IPS DF 4.7 (cell line): ENCODE results near the gene PGA4.
"Not testable (repeated sequence)": the region's sequence is repeated elsewhere in the genome, so short reads cannot be mapped to it uniquely, and the experiment has no call there.

Source experiments
- DNase-seq: peaks from one replicate; pipeline ENCODE4 v3.0.0-alpha.2; 2013; ENCODE audit warnings: low spot score; ENCODE audit errors: extremely low read depth

PGA4 gene

DNA sequence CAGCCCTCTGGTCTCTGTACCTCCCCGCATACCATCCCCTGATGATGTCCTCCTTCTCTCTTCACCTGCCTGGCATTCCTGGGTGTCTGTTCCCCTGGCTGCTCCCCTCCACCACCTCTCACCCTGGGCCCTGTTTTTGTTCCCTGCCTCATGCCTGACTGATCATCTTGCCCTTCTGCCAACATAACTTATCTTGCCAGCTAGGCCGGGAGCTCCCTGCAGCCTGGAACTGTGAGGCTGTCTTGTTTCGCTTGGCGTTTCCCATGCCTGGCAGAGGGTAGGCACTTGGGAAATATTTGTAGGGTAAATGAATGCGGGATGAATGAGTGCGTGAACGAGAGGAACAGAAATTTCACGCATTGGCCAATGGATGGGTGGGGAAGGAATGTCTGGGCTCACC lies 27.1 kb downstream of the PGA4 start:
- not testable (repeated sequence) for DNase-seq

DNA sequence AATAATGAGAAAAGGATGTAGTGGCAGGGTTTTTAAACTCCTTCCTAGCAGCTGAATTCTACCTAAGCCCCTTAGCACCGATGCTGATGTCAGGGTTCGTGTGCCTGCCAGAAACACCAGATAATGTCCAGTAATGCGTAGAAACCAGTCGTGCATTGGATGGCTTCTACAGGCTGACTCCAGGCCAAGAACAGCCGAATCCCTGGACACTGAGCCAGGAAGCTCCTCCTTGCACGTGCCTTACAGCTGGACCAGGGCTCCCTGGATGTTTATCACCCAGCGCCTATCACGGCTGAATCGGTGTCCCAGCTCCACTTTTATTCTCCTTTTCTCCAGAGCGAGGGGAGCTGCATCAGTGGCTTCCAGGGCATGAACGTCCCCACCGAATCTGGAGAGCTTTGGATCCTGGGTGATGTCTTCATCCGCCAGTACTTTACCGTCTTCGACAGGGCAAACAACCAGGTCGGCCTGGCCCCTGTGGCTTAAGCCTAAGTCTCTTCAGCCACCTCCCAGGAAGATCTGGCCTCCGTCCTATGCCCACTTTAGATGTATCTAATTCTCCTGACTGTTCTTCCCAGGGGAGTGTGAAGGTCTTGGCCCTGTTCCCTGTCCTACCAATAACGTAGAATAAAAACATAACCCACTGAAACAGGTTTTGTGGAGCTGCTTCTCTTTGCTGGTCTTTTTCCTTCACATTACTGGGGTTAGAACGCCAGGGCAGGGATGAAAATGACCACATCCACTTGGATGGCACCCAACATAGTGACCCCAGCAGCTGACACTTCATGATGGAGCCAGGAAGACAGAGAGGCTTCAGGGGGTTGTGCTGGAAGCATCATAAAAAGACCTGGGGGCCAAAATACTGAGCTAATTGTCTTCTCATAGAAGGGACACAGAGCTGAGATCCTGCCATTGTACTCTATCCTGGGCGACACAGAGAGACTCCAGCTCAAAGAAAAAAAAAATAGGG lies 28.9 kb downstream of the PGA4 start:
- DNase-seq, result not testable (repeated sequence)

DNA sequence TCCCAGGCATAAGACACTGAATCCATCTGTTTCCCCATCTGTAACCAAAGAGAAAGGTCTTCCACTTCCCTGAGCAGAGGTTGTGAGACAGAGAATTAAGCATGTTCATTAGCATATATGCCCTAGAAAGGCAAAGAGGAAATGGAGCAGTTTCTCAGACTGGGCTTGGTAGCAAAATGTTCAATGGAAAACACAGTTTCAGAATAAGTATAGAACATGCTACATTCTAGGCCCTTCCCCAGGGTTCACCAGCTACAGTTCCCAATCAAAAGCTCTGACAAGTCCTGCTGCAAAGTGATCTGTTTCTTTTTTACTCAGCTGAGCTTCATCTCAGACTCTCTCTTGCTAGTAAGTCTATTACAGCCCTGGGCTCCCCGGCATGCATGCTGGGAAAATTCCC lies 30.2 kb downstream of the PGA4 start:
- not testable (repeated sequence) for DNase-seq

DNA sequence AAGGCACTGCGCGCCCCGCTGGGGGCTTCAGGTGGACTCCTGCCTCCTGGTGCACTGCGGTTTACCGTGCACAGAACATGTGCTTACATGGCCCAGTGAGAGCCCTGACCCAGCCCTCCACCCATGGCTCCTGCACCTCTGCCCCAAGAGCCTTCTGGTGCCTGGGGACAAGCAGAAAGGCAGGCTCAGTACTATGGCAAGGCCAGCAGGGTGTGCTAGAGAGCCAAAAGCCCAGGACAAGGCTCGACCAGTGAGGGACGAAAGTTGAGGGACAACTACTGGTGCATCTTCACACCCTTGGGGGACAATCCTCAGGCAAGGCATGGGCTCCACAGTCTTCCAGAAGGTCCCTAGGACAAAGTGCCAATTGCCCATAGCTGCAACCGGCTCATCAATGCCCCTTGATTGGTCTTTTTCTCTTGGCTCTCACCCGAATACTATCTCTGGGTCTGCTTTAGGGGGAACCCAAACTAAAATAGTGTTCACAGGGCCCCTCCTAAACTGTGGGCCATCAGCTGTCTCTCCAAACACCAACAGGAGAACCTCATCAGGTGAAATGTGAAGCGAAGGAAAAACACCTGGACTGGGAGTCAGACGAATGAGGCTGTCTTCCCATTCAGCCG lies 32.4 kb downstream of the PGA4 start:
- peak; percentile 60 for DNase-seq

DNA sequence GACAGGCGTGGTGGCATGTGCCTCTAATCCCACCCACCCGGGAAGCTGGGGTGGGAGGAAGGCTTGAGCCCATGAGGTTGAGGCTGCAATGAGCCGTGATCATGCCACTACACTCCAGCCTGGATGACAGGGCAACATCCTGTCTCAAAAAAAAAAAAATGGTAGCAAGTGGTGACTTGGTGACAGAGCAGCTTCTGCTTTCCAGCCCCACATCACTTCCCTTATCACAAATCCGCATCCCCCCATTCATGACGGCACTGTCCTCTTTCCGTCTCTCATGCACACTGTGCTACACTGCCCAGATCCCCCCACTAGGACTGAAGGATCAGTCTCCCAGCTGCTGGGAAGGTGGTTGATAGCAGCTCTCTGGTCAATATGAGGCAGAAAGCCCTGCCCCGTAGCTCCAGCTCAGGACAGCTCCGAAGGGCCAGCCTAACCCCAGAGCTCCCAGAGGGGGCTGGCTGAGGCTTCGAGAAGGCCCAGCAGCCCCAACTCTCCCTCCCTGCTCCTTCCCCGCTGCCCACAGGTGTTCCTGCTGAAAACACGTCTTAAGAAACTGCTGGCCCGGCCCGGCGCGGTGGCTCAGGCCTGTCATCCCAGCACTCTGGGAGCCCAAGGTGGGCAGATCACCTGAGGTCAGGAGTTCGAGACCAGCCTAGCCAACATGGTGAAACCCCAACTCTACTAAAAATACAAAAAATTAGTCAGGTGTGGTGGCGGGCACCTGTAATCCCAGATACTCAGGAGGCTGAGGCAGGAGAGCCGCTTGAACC lies 34.7 kb downstream of the PGA4 start:
- DNase-seq, result no peak

DNA sequence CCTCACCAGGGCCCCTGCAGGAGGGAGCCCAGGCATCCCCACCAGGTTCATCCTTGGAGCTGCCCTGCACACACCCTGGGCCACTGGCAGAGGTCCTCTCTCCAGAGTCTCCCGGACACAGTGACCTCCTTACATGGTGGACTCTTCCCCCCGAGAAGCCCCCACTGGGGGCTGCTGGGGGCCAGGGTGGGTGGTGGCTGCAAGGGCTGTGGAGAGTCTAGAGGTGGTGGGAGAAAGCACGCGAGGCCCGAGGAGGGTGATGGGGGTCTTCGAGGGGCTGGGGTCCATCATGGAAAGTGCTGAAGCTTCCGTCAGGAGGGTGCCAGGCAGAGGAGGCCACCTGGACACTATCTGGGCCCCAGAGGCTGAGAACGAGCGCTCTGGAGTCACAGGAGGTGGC lies 36.4 kb downstream of the PGA4 start:
- no peak for DNase-seq

DNA sequence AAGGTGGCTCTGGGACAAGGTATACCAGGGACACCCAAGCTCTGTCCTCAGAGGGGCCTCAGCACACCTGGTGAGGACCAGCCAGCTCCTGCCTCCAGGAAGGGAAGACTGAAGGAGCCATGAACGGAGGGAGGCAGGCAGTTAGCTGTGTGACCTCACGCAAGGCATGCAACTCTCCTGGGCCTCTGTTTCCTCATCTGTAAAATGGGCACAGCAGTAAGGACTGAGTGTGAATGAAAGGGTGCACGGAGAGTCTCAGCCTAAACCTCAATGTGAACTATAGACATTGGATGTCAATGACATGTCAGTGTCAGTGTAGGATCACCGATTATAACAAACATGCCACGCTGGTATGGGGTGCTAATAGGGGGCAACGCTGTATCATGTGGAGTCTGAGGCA lies 37.2 kb downstream of the PGA4 start:
- DNase-seq, result no peak

DNA sequence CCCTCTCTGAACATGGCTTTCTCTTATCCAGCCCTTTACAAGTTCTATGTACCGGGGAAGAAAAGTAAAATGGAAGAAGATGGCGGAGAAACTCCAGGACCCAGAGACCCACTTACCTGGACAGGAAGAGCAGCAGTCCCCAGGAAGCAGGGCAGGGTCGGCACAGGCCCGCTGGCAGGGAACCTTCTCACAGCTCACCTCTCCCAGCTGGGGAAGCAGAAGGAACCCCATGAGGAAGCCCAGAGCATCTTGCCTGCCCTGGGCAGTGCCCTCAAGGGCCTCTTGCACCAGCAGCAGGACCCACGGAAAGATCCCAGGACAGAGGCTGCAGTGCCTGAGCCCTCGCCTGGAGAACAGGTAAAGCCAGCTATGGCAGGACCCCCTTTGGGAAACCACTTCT lies 42.2 kb downstream of the PGA4 start:
- DNase-seq, result no peak

DNA sequence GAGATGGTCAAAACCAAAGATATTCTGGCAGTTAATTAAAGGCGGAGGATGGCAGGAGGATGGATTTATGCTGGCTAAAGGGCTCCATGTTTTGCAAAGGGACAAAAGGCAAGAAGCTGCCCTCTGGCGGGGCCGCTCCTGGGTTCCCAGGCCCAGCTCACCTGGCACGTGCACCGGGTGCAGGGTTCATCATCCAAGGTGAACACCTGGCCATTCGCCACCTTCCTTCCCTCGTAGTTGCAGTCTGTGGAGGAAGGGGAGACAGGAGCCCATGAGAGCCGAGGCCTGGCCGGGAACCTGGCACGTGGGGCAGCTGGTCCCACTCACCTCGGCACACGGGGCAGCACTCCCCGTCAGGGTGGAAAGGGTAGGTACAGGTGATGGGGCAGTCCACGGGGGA lies 42.6 kb downstream of the PGA4 start:
- no peak for DNase-seq

DNA sequence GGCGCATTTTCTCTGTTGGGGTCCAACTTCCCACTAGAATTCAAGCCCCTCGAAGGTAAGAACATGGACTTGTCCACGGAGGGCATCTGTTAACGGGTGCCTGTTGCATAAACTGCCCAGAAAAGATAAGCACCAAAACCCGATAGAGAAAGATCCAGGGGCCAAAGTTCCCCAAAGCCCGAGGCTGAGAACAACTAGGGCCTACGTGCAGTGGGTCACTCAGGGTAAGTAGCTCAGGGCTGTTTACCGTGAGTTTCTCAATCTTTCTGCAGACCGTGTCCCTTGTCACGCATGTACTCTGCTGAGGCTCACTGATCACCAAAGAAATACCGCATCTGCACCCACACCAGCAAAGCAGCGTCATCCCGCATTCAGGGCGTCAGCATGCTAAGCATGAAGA lies 43.2 kb downstream of the PGA4 start:
- no peak for DNase-seq

DNA sequence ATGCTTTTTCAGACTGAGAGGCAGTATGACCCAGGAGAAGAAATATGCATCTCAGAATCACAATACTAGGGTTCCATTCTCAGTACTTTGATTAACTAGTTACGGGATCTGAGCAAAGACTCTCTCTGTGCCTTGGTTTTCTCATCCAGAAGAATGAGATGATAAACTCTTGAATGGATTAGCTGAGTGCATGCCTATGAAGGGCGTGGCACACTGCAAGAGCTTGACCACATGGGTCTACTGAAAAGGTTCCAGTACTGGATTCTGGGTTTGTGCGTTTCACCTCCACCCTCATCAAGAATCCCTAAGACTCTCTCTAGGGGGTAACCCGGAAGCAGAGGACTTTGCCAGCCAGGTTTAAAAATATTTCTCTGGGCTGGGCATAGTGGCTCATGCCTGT lies 44.5 kb downstream of the PGA4 start:
- no peak for DNase-seq

DNA sequence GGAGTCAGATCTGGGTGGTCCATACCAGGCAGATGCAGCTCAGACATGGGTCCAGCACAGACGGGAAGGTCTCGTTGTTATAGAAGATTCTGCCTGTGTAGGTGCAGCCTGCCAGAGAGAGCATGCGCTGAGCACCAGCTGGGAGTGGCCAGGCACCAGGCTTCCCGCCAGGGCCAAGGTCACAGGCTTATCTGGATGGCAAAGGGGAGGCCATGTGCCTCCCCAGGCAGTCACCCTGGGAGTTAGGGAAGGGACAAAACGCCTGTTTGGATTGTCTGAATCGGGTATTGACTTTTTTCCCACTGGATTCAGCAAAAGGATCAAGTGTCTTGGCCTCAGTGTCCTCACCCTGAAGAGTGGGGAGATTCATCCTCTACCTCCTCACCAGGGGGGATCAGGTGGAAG lies 45.3 kb downstream of the PGA4 start:
- DNase-seq, result no peak

DNA sequence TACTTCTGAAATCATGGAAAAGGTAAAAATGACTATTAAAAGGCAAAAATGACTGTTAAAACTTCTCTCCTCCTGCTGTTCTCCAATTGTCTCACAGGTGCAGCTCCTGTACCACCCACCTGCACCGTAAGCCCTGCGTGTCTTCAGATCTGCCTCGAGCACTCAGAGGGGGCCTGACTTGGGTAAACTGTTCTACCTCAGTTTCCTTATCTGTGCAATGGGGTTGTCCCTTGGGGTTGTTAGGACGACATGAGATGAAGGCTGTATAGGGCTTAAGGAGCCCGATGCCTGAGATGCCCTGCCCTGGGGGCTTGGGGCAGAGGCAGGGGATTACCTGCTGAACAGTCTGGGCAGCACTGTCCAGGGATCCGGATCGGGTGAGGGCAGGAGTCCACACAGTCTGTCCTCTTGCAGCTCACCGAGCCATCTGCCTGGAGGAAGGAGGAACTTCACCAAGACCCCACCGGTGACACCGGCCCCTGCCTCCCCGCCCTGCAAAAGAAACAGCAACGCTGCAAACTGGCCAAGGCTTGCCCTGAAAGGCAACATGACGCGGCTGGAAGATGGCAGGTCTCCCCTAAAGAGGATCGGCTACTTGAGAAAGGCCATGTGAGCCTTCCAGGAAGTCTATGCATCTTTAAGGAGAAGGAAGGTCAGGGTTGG lies 46.6 kb downstream of the PGA4 start:
- DNase-seq, result no peak

DNA sequence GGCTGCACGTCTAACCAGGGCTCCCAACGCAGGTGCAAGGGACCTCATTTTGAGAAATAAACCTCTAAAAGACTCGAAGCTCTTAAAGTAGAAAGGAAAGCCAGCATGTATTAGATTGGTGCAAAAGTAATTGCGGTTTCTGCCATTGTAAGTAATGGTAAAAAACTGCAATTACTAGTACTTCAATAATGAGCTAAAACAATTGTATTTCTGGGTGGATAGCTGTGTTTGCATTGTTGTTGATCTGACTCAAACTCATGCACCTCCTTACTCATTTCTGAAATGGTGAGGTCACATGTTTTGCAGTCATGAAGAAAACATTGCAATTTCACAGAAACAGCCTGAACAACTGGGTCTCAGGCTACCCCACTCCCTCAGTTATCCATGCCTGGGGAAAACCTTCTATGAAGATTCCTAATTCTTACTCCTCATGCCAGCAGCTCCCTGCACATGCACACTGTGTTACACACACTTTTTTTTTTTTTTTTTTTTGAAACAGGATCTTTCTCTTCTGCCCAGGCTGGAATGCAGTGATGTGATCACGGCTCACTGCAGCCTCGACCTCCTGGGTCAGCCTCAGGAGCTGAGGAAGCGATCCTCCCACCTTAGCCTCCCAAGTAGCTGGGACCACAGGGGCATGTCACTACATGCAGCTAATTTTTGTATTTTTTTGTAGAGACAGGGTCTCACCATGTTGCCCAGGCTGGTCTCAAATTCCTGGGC lies 48.4 kb downstream of the PGA4 start:
- no peak for DNase-seq

DNA sequence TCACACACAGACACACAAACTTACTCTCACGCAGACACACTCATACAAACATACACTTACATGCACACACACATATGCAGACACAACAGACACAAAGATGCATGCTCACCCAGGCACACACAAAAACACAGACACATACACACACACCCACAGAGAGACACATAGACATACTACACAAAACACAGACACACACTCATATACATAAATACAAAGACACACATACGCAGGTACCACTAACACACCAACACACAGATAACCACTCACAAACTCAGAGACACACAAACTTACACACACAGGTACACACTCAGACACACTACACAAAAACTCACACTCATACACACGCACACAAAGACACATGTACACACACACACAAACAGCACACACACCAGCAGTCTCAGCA lies 50.6 kb downstream of the PGA4 start:
- no peak for DNase-seq

DNA sequence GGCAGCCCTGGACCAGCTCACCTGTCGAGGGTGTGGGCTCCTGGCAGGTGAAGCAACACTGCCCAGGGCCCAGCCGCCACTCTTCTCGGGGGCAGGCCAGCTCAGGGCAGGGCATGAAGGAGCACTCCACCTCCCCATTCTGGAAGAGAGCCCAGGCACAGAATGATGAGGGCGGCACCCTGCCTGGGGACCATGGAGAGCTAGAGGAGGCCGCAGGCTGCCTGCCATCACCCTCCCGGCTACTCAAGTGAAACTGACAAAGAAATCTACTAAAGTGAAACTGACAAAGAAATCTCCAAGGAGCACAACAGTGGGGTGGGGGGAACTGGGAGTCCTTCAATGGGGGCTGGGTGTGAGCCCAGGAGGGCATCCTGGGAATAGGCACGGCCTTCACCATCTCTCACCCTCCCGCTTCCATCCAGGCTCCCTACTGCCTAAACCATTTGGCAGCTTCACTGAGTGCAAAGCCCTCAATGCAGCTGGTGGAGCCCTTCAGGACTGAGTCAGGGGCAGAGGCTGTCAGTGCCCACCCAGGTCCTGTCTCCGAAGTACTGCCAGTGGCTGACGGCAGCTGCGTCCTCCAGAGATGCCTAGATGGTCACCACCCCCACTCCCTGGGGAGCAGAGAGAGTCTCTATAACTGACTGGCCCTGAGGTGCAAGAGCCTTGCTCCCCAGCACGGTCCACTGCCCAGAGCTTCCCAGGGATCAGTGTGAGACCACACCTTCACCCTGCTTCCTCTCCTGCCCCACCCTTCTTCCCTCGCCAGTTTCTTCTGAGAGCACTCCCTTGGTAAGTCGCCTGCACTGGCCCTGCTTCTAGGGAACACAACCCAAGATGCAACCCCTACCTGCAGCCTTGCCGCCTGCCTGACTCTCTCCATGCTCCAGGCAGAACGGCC lies 51.3 kb downstream of the PGA4 start:
- DNase-seq, result no peak

DNA sequence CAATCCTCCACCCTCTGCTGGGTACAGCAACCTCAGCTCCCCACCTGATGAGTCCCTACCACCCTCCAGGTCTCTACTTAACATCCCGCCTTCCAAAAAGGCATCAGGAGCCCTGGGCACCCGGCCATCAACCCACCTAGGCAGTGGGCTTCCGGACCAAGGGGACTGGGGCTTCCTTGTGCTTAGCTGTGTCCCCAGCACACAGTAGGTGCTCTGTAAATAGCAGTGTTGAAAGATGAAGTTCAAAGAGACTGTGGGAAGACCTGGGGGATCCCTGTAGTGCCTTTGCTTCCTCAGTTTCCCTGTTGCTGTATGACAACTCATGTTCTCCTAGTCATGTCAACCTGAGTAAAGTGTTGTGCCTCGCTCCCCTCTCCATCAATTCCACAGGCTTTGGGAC lies 51.9 kb downstream of the PGA4 start:
- DNase-seq, result no peak

DNA sequence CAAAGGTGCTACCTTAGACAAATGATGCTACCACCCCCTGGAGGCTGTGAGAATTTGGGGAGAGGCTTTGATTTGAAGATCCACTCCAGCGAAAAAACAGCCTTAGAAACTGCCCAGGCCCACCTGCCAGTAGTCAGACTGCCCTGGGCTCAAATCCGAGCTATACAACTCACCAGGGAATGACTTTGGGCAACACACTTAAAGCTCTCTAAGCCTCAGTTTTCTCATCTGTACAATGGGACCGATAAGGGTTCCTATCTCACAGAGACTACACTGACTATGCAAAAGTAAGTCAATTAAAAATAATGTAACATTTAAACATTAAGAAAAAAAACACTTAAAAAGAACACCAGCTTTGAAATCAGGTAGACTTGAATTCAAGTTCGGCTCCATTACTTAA lies 53.0 kb downstream of the PGA4 start:
- DNase-seq, result no peak

DNA sequence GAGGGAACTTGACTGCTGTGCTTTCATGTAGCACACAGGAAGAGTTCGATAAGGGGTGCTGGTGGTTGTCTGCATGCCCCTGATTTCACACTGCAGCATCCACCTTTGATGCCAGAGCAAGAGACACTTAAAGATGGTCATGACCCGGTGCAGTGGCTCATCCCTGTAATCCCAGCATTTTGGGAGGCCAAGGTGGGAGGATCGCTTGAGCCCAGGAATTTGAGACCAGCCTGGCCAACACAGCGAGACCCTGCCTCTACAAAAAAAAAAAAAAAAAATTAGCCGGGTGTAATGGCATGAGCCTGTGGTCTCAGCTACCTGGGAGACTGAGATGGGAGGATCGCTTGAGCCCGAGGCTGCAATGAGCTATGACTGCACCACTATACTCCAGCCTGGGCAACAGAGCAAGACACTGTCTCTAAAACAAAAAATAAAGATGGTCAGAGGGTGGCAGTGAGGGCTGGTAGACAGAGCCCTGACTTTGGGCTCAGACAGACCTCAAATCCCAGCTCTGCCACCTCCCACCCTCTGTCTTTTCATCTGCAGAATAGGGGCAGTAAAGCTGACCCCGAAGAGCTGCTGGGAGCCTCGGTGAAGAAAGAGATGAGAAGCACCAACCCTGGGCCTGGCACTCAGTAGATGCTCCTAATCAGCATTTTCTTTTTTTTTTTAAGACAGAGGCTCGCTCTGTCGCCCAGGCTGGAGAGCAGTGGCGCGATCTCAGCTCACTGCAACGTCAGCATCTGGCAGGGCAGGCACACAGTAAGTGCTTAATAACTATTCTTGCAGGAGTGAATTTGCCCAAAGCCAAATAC lies 55.2 kb downstream of the PGA4 start:
- DNase-seq, result no peak
